ENCODE data around the gene NCOA3. TPM values are rescaled to one million over a fixed set of nuclear protein-coding genes. Genes with fewer than 3 reads are reported as not detected.

Gene NCOA3
- total and polyA plus RNA-seq, 12 donors = 8.0 to 30.2 (median 21.4) TPM

DNA sequence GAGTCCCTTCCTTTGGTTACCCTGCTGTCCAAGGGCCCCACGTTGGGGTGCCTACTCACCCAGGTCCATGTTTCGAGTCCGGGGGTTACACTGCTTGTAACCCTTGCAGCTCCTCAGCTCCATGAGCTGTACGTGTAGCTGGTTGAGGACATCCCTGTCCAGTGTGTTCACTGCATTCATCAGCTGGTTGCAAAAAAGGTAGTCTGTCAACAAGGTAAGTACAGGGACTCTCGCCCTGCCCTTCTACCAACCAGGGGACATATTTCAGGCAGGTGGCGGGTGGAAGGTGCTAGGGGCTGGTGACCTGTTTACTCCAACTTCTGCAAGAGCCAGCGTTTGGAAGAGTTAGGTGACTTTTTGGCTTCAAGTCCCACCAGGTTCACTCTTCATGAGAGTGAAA, 160.0 kb downstream of the NCOA3 start:
- H3K27me3 ChIP-seq = no peaks in the 10 kb centered on the region
- H3K4me1 ChIP-seq = peaks cover 3 to 23% (median 12%) of the 10 kb centered on the region in 9 donors
- H3K9me3 ChIP-seq = no peaks in the 10 kb centered on the region
- H3K4me3 ChIP-seq = no peak overlapping the region
- H3K27ac ChIP-seq = no peak overlapping the region
- no peak for DNase-seq
- TF ChIP-seq CTCF (IDR thresholded peaks at IDR 0.05) = no peak
- intact Hi-C loops (cut with DNase I) = loop anchor here in 6 of 10 donors (1.0 to 5.0 kb wide), 4 partner anchors 121 to 961 kb away; no protein-coding TSS in a partner anchor
- H3K36me3 ChIP-seq = peaks cover 0 to 86% (median 4%) of the 10 kb centered on the region in 9 donors
- WGBS, 2 donors = 92 to 94% methylated on average over 7 of the region's 7 CpGs
- no peak for ATAC-seq

GRCh38 chr20:47662483-47663353, 161.0 kb downstream of the NCOA3 start:
- no peak overlapping the region for H3K4me3 ChIP-seq
- intact Hi-C loops (cut with DNase I) = loop anchor here in 9 of 10 donors (1.0 to 5.0 kb wide), 4 partner anchors 120 to 960 kb away; no protein-coding TSS in a partner anchor
- ATAC-seq (no peak), DNase-seq (no peak)
- peaks cover 0 to 82% (median 2%) of the 10 kb centered on the region in 9 donors for H3K36me3 ChIP-seq
- no peak for TF ChIP-seq CTCF (IDR thresholded peaks at IDR 0.05)
- H3K4me1 ChIP-seq = peaks cover 3 to 24% (median 10%) of the 10 kb centered on the region in 9 donors
- WGBS, 2 donors = 88 to 90% methylated on average over 16 of the region's 16 CpGs
- H3K9me3 ChIP-seq = no peaks in the 10 kb centered on the region
- H3K27ac ChIP-seq = no peak overlapping the region
- no peaks in the 10 kb centered on the region for H3K27me3 ChIP-seq

GRCh38 chr20:47663354-47664067, 161.8 kb downstream of the NCOA3 start:
- Histone ChIP-seq H3K4me3 (no peak overlapping the region), H3K9me3 (no peaks in the 10 kb centered on the region), H3K4me1 (peaks cover 3 to 24% (median 10%) of the 10 kb centered on the region in 9 donors), H3K27ac (no peak overlapping the region), H3K27me3 (no peaks in the 10 kb centered on the region), H3K36me3 (peaks cover 0 to 76% (median 0%) of the 10 kb centered on the region in 9 donors)
- peak; percentile 96 to 99 (median 97) for TF ChIP-seq CTCF (IDR thresholded peaks at IDR 0.05)
- ATAC-seq = peak; percentile 75 to 92 (median 84)
- WGBS, 2 donors = 58 to 61% methylated on average over 20 of the region's 20 CpGs
- peak; percentile 76 to 79 for DNase-seq
- intact Hi-C loops (cut with DNase I) = loop anchor here (1.0 to 5.0 kb wide), 4 partner anchors 119 to 959 kb away; no protein-coding TSS in a partner anchor

- ATAC-seq = peak in 6 of 8 donors; percentile 2 to 14 (median 4)
- no peaks in the 10 kb centered on the region for H3K9me3 ChIP-seq
- 95 to 96% methylated on average over 2 of the region's 2 CpGs for WGBS, 2 donors
- H3K27me3 ChIP-seq = no peaks in the 10 kb centered on the region
- H3K4me1 ChIP-seq = peaks cover 3 to 24% (median 10%) of the 10 kb centered on the region in 9 donors
- H3K27ac ChIP-seq = no peak overlapping the region
- no peak for DNase-seq
- H3K4me3 ChIP-seq = no peak overlapping the region
- peaks cover 0 to 73% (median 0%) of the 10 kb centered on the region in 9 donors for H3K36me3 ChIP-seq
- peak in 3 of 9 donors; percentile 9 to 15 (median 14) for TF ChIP-seq CTCF (IDR thresholded peaks at IDR 0.05)
- intact Hi-C loops (cut with DNase I) = loop anchor here in 6 of 10 donors (2.0 to 5.0 kb wide), 3 partner anchors 118 to 958 kb away; no protein-coding TSS in a partner anchor
Observed at GRCh38 chr20:47664068-47664437, 162.4 kb downstream of the NCOA3 start.
